Epithelial cell of umbilical artery (primary cell): Measurements from ENCODE around the gene MED8. TPM values are rescaled to one million over a fixed set of nuclear protein-coding genes. Genes with fewer than 3 reads are reported as not detected.

Experiments
- total RNA-seq: library from RNA; depleted of rRNA; stranded (reverse); fragments of >200 nt; gene quantifications from 2 replicates; pipeline ENCODE4 v1.2.3, GENCODE V29; 2014

MED8 gene
- 70.5 and 73.1 TPM in 2 replicates for total RNA-seq

DNA sequence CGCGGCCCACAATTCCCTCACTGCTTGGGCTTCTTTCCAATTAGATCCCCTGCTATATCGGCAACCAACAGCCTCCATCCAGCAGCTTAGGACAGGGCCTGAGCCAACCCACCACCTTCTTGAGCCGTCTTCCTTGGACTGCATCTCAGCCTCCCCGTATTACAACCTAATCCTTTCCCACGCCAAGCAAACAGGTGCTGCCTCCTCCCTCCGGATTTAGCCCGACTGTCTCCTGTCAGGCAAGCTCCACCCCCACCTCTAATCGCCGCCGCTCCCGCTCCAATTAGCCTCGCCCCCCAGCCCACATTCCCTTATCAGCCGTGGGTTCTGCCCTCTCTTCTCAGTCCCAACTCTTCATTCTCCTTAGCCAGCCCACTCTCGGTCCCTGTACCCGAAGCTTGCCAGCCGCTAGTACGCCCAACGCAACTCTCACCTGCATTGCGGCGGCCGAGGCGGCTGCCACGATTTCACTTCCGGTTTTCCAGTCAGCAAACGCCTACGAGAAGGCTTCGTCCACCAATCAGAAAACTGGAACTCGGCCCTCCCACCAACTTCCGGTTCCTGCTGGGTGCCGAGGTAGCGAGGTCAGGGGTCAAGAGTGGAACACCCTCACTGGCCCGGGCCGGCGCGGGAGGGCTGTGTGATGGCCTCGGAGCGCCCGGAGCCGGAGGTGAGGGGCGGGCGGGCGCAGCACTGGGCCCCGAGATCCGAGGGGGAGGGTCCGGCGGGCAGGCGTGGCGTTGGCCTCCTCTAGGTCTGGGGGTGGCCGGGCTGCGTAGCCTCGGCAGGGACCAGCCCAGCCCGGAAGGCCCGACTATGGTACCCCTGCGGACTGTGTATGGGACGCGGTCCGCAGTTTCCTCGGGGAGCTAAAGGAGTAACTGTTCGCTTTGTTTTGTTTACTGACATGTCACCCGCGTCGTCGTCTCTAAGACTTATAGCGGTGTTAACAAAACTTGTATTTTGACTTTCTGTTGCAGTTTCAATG is at the start of gene MED8, which contains the start of gene SZT2:
Gene MED8 (minus strand): TSS at position 475 of the 988 bp plus-strand sequence. CDS start 36 bp downstream, at position 439.
Gene SZT2 (plus strand): TSS at position 574 of the 988 bp plus-strand sequence. CDS start 70 bp downstream, at position 644.

GRCh38 chr1:43367904-43368645 is 21.5 kb downstream of the MED8 start, which contains the start of gene ELOVL1:
Gene ELOVL1 (minus strand): TSS chr1:43368011. CDS start chr1:43365609, 2,402 bp downstream.

DNA sequence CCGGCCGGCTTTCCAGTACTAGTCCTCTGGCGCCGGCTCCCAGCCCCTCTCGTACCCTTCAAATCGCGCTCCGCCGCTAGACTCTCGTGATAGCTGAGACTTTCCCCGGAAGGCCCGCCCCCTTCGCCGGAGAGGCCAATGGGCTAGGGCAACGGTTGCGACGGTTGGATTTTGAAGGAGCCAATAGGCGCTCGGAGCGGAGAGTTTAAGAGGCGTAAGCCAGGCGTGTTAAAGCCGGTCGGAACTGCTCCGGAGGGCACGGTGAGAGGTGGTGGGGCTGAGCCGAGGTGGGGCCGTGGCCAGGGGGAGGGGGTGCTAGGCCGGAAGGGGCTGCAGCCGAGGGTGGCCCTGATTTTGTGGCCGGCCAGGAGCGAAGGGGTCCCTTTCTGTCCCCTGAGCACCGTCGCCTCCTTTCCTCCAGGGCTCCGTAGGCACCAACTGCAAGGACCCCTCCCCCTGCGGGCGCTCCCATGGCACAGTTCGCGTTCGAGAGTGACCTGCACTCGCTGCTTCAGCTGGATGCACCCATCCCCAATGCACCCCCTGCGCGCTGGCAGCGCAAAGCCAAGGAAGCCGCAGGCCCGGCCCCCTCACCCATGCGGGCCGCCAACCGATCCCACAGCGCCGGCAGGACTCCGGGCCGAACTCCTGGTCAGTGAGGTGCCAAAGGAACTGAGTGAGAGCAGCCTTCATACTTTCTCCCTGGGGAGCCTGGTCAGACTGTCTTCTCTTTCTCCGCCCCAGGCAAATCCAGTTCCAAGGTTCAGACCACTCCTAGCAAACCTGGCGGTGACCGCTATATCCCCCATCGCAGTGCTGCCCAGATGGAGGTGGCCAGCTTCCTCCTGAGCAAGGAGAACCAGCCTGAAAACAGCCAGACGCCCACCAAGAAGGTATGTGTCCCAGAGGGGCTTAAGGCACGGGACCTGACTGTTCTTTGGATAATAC is 30.6 kb downstream of the MED8 start, which contains the start of gene CDC20:
Gene CDC20 (plus strand): TSS at position 236 of the 948 bp plus-strand sequence. CDS start 235 bp downstream, at position 471.

DNA sequence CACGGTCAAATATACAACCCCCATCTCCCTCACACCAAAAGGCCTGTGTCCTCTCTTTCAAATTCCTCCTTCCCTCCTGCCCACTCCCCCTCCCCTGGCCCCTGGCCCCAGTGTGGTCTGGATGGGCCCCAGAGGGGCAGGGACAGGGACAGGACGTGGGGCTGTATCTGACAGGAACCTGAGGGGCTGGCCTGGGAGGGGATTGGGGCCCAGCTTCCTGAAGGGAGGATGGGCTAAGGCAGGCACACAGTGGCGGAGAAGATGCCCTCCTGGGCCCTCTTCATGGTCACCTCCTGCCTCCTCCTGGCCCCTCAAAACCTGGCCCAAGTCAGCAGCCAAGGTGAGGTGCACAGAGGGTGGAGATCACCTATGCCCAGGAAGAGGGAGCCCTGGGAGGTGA is 52.0 kb downstream of the MED8 start, which contains the start of gene MPL:
Gene MPL (plus strand): TSS at position 231 of the 400 bp plus-strand sequence. CDS start 31 bp downstream, at position 262.

Other genes starting within 250 kb of the MED8 start
- 147 and 151 TPM in 2 replicates for gene EBNA1BP2, start 217.5 kb downstream of the MED8 start, total RNA-seq
- 0.15 and 0.32 TPM in 2 replicates for gene CFAP57, start 217.5 kb downstream of the MED8 start, total RNA-seq
- not detected in 2 replicates for gene TMEM125, start 119.8 kb downstream of the MED8 start, total RNA-seq
- gene C1orf210, start 104.2 kb downstream of the MED8 start, total RNA-seq: not detected in 2 replicates
- gene TIE1, start 88.8 kb downstream of the MED8 start, total RNA-seq: 526 and 536 TPM in 2 replicates
- gene MPL, start 52.0 kb downstream of the MED8 start, total RNA-seq: not detected in 2 replicates
- gene CDC20, start 30.8 kb downstream of the MED8 start, total RNA-seq: 62.0 and 106 TPM in 2 replicates
- gene ELOVL1, start 21.8 kb downstream of the MED8 start, total RNA-seq: 41.9 and 53.0 TPM in 2 replicates
- 13.6 and 16.9 TPM in 2 replicates for gene SZT2, start 99 bp upstream of the MED8 start, total RNA-seq
- gene HYI, start 64.1 kb upstream of the MED8 start, total RNA-seq: 77.6 and 137 TPM in 2 replicates
- 54.7 and 58.5 TPM in 2 replicates for gene PTPRF, start 141.1 kb upstream of the MED8 start, total RNA-seq